Measurements from ENCODE around the gene ATP2A2. TPM values are rescaled to one million over a fixed set of nuclear protein-coding genes. Genes with fewer than 3 reads are reported as not detected.
A peak's percentile ranks its signal among the peaks of the same experiment; 100 is the strongest.

Gene ATP2A2
- total and polyA plus RNA-seq, 2 donors (not counting 1 experiment from before 2014, with no cell fraction given) = 35.3 to 68.2 TPM

GRCh38 chr12:110244829-110245228 is 36.2 kb upstream of the ATP2A2 start:
- ATAC-seq (ENCODE audit: low read depth) (no peak), DNase-seq (no peak)
- Histone ChIP-seq H3K4me1 (ENCODE audit: control insufficient read depth in 2 of 2, insufficient read depth in 2 of 2, low read length in 2 of 2) (peaks cover 0 to 5% of the 10 kb centered on the region in 2 donors), H3K4me3 (ENCODE audit: control extremely low read depth in 1 of 5, extremely low read depth in 1 of 5, insufficient read depth in 1 of 5, low read depth in 2 of 5, low read length in 4 of 5) (no peak overlapping the region), H3K9ac (ENCODE audit: low read length) (no peak overlapping the region), H3K4me2 (replicated peaks; ENCODE audit: low read depth, low read length, poor library complexity, severe bottlenecking) (no peak overlapping the region), H3K9me3 (ENCODE audit: control extremely low read depth in 1 of 3, control insufficient read depth in 2 of 3, insufficient read depth in 1 of 3, low read length in 2 of 3) (peaks cover 0 to 3% (median 0%) of the 10 kb centered on the region in 3 donors), H3K36me3 (replicated peaks in 1 of 2; ENCODE audit: control extremely low read depth in 1 of 2, control insufficient read depth in 1 of 2, extremely low read depth in 1 of 2, insufficient read depth in 2 of 2, low read length in 1 of 2) (no peaks in the 10 kb centered on the region), H4K20me1 (ENCODE audit: control insufficient read depth, insufficient read depth, low read length, poor library complexity, severe bottlenecking) (no peaks in the 10 kb centered on the region), H3K27me3 (replicated peaks in 1 of 4; ENCODE audit: control extremely low read depth in 1 of 4, control insufficient read depth in 3 of 4, insufficient read depth in 4 of 4, low read length in 3 of 4) (no peaks in the 10 kb centered on the region), H3K79me2 (ENCODE audit: control insufficient read depth, insufficient read depth, low read length) (no peaks in the 10 kb centered on the region), H3K27ac (ENCODE audit: low read length in 2 of 2) (no peak overlapping the region), H2AFZ (ENCODE audit: insufficient read depth, low read depth, low read length, poor library complexity, severe bottlenecking) (no peak overlapping the region)
- Mint-ChIP-seq H3K4me1 (peaks cover 7% of the 10 kb centered on the region), H3K9me3 (ENCODE audit: insufficient read depth) (no peaks in the 10 kb centered on the region), H3K27ac (no peak overlapping the region), H3K27me3 (peaks cover 9% of the 10 kb centered on the region), H3K4me3 (no peak overlapping the region)
- no peak for TF ChIP-seq EZH2 (IDR thresholded peaks at IDR 0.05; ENCODE audit: borderline replicate concordance, insufficient read depth, low read depth, low read length, poor library complexity, severe bottlenecking)
- TF ChIP-seq, protein P1, sequence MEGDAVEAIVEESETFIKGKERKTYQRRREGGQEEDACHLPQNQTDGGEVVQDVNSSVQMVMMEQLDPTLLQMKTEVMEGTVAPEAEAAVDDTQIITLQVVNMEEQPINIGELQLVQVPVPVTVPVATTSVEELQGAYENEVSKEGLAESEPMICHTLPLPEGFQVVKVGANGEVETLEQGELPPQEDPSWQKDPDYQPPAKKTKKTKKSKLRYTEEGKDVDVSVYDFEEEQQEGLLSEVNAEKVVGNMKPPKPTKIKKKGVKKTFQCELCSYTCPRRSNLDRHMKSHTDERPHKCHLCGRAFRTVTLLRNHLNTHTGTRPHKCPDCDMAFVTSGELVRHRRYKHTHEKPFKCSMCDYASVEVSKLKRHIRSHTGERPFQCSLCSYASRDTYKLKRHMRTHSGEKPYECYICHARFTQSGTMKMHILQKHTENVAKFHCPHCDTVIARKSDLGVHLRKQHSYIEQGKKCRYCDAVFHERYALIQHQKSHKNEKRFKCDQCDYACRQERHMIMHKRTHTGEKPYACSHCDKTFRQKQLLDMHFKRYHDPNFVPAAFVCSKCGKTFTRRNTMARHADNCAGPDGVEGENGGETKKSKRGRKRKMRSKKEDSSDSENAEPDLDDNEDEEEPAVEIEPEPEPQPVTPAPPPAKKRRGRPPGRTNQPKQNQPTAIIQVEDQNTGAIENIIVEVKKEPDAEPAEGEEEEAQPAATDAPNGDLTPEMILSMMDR (IDR thresholded peaks at IDR 0.05) = no peak
- intact Hi-C loops (cut with micrococcal nuclease) = no loop called here
- ChIA-PET POLR2A (no interaction called here), CTCF (interaction anchor here (1.1 to 2.5 kb wide), 3 partner anchors 143 to 392 kb away, joined by 3 to 10 read pairs (median 9); no protein-coding TSS in a partner anchor)
- 93% methylated on average over 8 of the region's 8 CpGs for WGBS (ENCODE audit: insufficient coverage)

- no peaks in the 10 kb centered on the region for H4K20me1 ChIP-seq (ENCODE audit: control insufficient read depth, insufficient read depth, low read length, poor library complexity, severe bottlenecking)
- intact Hi-C loops (cut with micrococcal nuclease) = no loop called here
Measured at GRCh38 chr12:110245369-110245772, 35.7 kb upstream of the ATP2A2 start.

More at GRCh38 chr12:110245369-110245772, 35.7 kb upstream of the ATP2A2 start:
- Mint-ChIP-seq H3K4me1 (peaks cover 7% of the 10 kb centered on the region), H3K9me3 (ENCODE audit: insufficient read depth) (no peaks in the 10 kb centered on the region), H3K27ac (no peak overlapping the region), H3K4me3 (no peak overlapping the region), H3K27me3 (peaks cover 9% of the 10 kb centered on the region)
- TF ChIP-seq, protein P1 (IDR thresholded peaks at IDR 0.05) = peak; percentile 65
- no peak for TF ChIP-seq EZH2 (IDR thresholded peaks at IDR 0.05; ENCODE audit: borderline replicate concordance, insufficient read depth, low read depth, low read length, poor library complexity, severe bottlenecking)
- Histone ChIP-seq H3K4me3 (ENCODE audit: control extremely low read depth in 1 of 5, extremely low read depth in 1 of 5, insufficient read depth in 1 of 5, low read depth in 2 of 5, low read length in 4 of 5) (no peak overlapping the region), H3K27me3 (replicated peaks in 1 of 4; ENCODE audit: control extremely low read depth in 1 of 4, control insufficient read depth in 3 of 4, insufficient read depth in 4 of 4, low read length in 3 of 4) (no peaks in the 10 kb centered on the region), H3K9ac (ENCODE audit: low read length) (no peak overlapping the region), H3K4me1 (ENCODE audit: control insufficient read depth in 2 of 2, insufficient read depth in 2 of 2, low read length in 2 of 2) (peaks cover 0 to 5% of the 10 kb centered on the region in 2 donors), H2AFZ (ENCODE audit: insufficient read depth, low read depth, low read length, poor library complexity, severe bottlenecking) (no peak overlapping the region), H3K4me2 (replicated peaks; ENCODE audit: low read depth, low read length, poor library complexity, severe bottlenecking) (no peak overlapping the region), H3K27ac (ENCODE audit: low read length in 2 of 2) (no peak overlapping the region), H3K36me3 (replicated peaks in 1 of 2; ENCODE audit: control extremely low read depth in 1 of 2, control insufficient read depth in 1 of 2, extremely low read depth in 1 of 2, insufficient read depth in 2 of 2, low read length in 1 of 2) (no peaks in the 10 kb centered on the region), H3K79me2 (ENCODE audit: control insufficient read depth, insufficient read depth, low read length) (no peaks in the 10 kb centered on the region), H3K9me3 (ENCODE audit: control extremely low read depth in 1 of 3, control insufficient read depth in 2 of 3, insufficient read depth in 1 of 3, low read length in 2 of 3) (peaks cover 0 to 3% (median 0%) of the 10 kb centered on the region in 3 donors)
- POLR2A ChIA-PET = no interaction called here
- WGBS (ENCODE audit: insufficient coverage) = no CpG with 5 or more reads among the region's 3 CpGs
- DNase-seq (peak; percentile 59), ATAC-seq (ENCODE audit: low read depth) (peak; percentile 65)
- CTCF ChIA-PET = interaction anchor here (2.3 to 2.5 kb wide), 3 partner anchors 144 to 392 kb away, joined by 9 to 11 read pairs (median 10); no protein-coding TSS in a partner anchor

All from B cell (primary cell).